Chondrocyte (in vitro differentiated cells): Measurements from ENCODE around the gene GSTM3. TPM values are rescaled to one million over a fixed set of nuclear protein-coding genes. Genes with fewer than 3 reads are reported as not detected.
"Not testable (repeated sequence)": the region's sequence is repeated elsewhere in the genome, so short reads cannot be mapped to it uniquely, and the experiment has no call there.

Experiments
- DNase-seq: peaks from one replicate; pipeline ENCODE4 v3.0.0; 2021; ENCODE audit warnings: mixed read lengths, low spot score
- H3K27ac Mint-ChIP-seq: one replicate; pipeline ENCODE4 v1.8.0; 2021; ENCODE audit warnings: mild to moderate bottlenecking, moderate library complexity, mixed read lengths; ENCODE audit not compliant: unreplicated experiment
- H3K27me3 Mint-ChIP-seq: 2 replicates; pipeline ENCODE4 v1.8.0; 2021; ENCODE audit warnings: low read depth, mixed read lengths
- H3K36me3 Mint-ChIP-seq: 2 replicates; pipeline ENCODE4 v1.8.0; 2021; ENCODE audit warnings: low read depth, mixed read lengths
- H3K4me1 Mint-ChIP-seq: 2 replicates; pipeline ENCODE4 v1.8.0; 2021; ENCODE audit warnings: low read depth, mild to moderate bottlenecking, mixed read lengths
- H3K4me3 Mint-ChIP-seq: one replicate; pipeline ENCODE4 v1.8.0; 2021; ENCODE audit warnings: mild to moderate bottlenecking, moderate library complexity, mixed read lengths; ENCODE audit not compliant: unreplicated experiment
- H3K9me3 Mint-ChIP-seq: 2 replicates; pipeline ENCODE4 v1.8.0; 2021; ENCODE audit warnings: low read depth, mixed read lengths
- total RNA-seq: library from RNA; stranded (reverse); gene quantifications from 3 replicates; pipeline ENCODE4 v1.2.1, GENCODE V29; 2021
- TF ChIP-seq, protein P1 (sequence below): fragments of 200-600 bp; sonication (generic); IDR thresholded peaks from 2 replicates; pipeline ENCODE4 v1.5.0; 2021; ENCODE audit warnings: antibody characterized with exemption, mild to moderate bottlenecking, moderate library complexity

GSTM3 gene
- total RNA-seq, 1 donor from 2014 or later: 63.8 TPM

GRCh38 chr1:109708949-109709348, 31.9 kb downstream of the GSTM3 start:
- H3K4me1 Mint-ChIP-seq, DNase-seq, H3K27ac Mint-ChIP-seq, H3K27me3 Mint-ChIP-seq, H3K4me3 Mint-ChIP-seq: not testable (repeated sequence)
- H3K36me3 Mint-ChIP-seq: peaks cover 12% of the 10 kb centered on the region
- H3K9me3 Mint-ChIP-seq: peaks cover 18% of the 10 kb centered on the region

- Mint-ChIP-seq H3K27ac (no peak overlapping the region), H3K27me3 (no peaks in the 10 kb centered on the region), H3K4me1 (no peaks in the 10 kb centered on the region), H3K4me3 (no peak overlapping the region), H3K36me3 (peaks cover 12% of the 10 kb centered on the region), H3K9me3 (peaks cover 24% of the 10 kb centered on the region)
- TF ChIP-seq, protein P1, sequence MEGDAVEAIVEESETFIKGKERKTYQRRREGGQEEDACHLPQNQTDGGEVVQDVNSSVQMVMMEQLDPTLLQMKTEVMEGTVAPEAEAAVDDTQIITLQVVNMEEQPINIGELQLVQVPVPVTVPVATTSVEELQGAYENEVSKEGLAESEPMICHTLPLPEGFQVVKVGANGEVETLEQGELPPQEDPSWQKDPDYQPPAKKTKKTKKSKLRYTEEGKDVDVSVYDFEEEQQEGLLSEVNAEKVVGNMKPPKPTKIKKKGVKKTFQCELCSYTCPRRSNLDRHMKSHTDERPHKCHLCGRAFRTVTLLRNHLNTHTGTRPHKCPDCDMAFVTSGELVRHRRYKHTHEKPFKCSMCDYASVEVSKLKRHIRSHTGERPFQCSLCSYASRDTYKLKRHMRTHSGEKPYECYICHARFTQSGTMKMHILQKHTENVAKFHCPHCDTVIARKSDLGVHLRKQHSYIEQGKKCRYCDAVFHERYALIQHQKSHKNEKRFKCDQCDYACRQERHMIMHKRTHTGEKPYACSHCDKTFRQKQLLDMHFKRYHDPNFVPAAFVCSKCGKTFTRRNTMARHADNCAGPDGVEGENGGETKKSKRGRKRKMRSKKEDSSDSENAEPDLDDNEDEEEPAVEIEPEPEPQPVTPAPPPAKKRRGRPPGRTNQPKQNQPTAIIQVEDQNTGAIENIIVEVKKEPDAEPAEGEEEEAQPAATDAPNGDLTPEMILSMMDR: no peak
- DNase-seq: no peak
Observed at GRCh38 chr1:109705411-109705810, 35.4 kb downstream of the GSTM3 start.

DNA sequence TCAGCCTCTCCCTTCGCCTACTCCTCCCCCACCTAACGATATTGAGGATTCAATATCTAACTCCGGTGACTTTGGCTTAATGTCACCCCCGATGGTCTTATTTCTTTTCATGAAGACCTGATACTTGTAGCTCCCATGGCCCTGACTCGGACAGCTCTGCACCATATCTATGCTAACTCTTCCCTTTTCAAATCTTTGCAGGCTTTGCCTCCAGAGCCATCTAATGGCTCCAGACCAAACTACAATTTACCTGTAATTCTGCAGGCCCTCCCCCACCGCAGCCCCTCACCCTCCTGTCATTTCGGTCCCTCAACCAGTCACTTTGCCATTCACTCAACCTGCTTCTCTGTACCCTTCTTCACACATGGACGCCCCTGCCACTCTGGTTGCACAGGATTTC, 36.7 kb downstream of the GSTM3 start:
- DNase-seq: no peak
- Mint-ChIP-seq H3K4me1 (no peaks in the 10 kb centered on the region), H3K27ac (no peak overlapping the region), H3K4me3 (no peak overlapping the region), H3K27me3 (no peaks in the 10 kb centered on the region), H3K36me3 (peaks cover 9% of the 10 kb centered on the region), H3K9me3 (peaks cover 19% of the 10 kb centered on the region)
- TF ChIP-seq, protein P1: no peak

- not testable (repeated sequence) for H3K36me3 Mint-ChIP-seq, H3K27me3 Mint-ChIP-seq, H3K27ac Mint-ChIP-seq, H3K4me3 Mint-ChIP-seq, DNase-seq, H3K9me3 Mint-ChIP-seq, H3K4me1 Mint-ChIP-seq
Observed at GRCh38 chr1:109702940-109703339, 37.9 kb downstream of the GSTM3 start.

DNA sequence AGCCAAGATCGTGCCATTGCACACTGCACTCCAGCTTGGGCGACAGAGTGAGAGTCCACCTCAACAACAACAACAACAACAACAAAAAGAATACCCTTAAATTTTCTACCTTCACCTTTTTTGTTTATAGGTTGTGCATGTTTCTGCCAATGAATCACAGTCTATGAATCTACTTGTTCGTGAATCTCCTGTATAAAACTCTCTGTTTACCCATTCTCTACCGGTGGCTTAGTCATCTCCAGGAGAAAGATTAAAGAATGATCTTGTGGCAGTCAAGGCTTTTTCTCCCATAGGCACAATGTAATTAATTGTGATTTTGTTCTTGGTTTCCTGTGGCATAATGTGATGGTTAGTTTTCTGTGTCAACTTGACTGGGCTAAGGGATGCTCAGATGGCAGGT, 43.0 kb downstream of the GSTM3 start:
- H3K27ac Mint-ChIP-seq, H3K4me1 Mint-ChIP-seq, DNase-seq, H3K9me3 Mint-ChIP-seq, H3K4me3 Mint-ChIP-seq, H3K27me3 Mint-ChIP-seq, H3K36me3 Mint-ChIP-seq: not testable (repeated sequence)

DNA sequence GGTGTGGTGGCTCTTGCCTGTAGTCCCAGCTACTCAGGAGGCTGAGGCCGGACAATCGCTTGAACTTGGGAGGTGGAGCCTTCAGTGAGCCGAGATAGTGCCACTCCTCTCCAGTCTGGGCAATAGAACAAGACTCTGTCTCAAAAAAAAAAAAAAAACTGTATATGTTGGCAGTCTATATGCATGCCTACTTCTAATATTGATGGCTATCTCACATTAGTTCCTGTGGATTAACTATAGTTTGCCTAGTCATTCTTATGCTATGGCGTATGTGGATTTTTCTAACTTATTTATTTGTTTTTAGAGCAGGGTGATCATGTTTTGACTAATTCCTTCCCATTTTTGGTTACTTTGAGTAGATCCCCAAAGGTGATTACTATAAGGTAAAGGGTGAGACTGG, 43.8 kb downstream of the GSTM3 start:
- Mint-ChIP-seq H3K27ac (no peak overlapping the region), H3K4me1 (no peaks in the 10 kb centered on the region), H3K36me3 (no peaks in the 10 kb centered on the region), H3K4me3 (no peak overlapping the region), H3K9me3 (no peaks in the 10 kb centered on the region), H3K27me3 (no peaks in the 10 kb centered on the region)
- DNase-seq: no peak
- TF ChIP-seq, protein P1: no peak

GRCh38 chr1:109695138-109695537, 45.7 kb downstream of the GSTM3 start:
- not testable (repeated sequence) for H3K9me3 Mint-ChIP-seq, H3K4me3 Mint-ChIP-seq, H3K27ac Mint-ChIP-seq, H3K36me3 Mint-ChIP-seq, H3K27me3 Mint-ChIP-seq, DNase-seq, H3K4me1 Mint-ChIP-seq

- not testable (repeated sequence) for DNase-seq, H3K9me3 Mint-ChIP-seq, H3K27ac Mint-ChIP-seq, H3K4me3 Mint-ChIP-seq, H3K4me1 Mint-ChIP-seq, H3K27me3 Mint-ChIP-seq, H3K36me3 Mint-ChIP-seq
Observed at GRCh38 chr1:109694400-109694799, 46.4 kb downstream of the GSTM3 start.
